NOMO-1 treated with dmso at 0.1 percent for 144 hours (cell line): Measurements from ENCODE around the gene ANTXRL.
"Not testable (repeated sequence)": the region's sequence is repeated elsewhere in the genome, so short reads cannot be mapped to it uniquely, and the experiment has no call there.

ENCODE experiments used
- DNase-seq: peaks from one replicate; lab custom pipeline; 2025; ENCODE audit not compliant: unreplicated experiment; lab: John Stamatoyannopoulos, UW

Gene ANTXRL

GRCh38 chr10:46293832-46294640 is 7.2 kb downstream of the ANTXRL start:
- DNase-seq: no peak

DNA sequence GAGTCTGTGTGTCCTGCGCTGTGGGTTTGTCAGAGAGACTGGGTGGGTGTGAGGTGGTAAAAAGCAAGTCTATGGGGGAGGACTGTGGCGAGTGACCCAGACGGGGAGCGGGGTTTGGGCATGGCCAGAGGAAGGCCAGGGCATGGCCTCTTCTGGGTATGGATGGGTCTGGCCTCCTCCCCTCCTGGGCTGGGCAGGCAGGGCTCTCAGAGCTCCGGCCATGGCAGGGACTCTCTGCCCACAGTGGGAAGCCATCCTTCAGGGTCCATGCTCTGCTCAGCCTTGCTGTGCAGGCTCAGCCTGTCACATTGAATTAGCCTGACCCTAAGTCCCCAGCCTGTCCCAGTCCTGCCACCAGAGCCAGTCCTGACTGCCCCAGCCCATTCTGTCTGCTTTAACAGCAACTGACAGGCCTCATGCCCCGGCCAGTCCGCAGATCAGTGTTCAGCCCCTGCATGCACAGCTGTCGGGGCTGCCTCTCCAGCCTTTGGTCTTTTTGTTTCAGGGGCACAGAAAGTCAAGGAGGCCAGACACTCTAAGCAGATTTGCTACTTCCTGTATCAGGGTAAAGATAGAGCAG is 7.9 kb downstream of the ANTXRL start:
- no peak for DNase-seq

DNA sequence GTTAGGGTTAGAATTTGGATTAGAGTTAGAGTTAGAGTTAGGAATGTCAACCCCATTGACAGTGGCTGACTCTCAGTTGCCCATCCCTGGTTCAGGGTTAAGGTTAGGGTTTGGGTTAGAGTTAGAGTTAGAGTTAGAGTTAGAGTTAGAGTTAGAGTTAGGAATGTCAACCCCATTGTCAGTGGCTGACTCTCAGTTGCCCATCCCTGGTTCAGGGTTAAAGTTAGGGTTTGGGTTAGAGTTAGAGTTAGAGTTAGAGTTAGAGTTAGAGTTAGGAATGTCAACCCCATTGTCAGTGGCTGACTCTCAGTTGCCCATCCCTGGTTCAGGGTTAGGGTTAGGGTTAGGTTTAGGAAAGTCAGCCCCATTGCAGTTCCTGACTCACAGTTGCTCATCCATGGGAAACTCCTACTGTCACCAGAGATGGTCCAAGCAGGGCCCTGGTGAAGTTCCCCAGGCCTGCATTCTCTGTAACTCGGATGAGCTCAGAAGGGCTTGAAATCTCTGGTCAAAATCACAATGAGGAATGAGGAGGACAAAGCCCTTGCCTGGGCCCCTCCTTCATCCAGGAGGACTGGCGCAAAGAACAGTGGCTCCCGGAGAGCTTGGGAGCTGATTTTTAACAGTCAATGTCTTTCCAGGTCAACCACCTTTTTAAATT is 8.7 kb downstream of the ANTXRL start:
- not testable (repeated sequence) for DNase-seq

GRCh38 chr10:46296086-46296485 is 9.3 kb downstream of the ANTXRL start:
- not testable (repeated sequence) for DNase-seq

GRCh38 chr10:46296641-46297141 is 9.9 kb downstream of the ANTXRL start:
- DNase-seq: no peak

- DNase-seq: no peak
Observed at GRCh38 chr10:46297406-46298204, 10.8 kb downstream of the ANTXRL start.

- DNase-seq: peak; percentile 43
Observed at GRCh38 chr10:46298477-46299285, 11.9 kb downstream of the ANTXRL start.

DNA sequence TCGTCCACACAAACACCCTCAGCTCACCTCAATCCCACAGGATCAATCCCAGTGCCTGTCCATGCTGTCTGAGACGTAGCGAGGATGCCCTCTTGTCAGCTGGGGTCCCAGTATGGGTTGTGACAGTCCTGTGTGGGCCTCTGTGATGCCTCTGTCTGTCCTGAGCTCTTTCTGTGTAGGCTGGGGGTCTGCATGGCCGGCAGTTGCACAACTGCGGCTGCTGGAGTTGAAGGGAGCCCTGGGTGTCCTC is 12.4 kb downstream of the ANTXRL start:
- no peak for DNase-seq

GRCh38 chr10:46299536-46300369 is 13.0 kb downstream of the ANTXRL start:
- no peak for DNase-seq

DNA sequence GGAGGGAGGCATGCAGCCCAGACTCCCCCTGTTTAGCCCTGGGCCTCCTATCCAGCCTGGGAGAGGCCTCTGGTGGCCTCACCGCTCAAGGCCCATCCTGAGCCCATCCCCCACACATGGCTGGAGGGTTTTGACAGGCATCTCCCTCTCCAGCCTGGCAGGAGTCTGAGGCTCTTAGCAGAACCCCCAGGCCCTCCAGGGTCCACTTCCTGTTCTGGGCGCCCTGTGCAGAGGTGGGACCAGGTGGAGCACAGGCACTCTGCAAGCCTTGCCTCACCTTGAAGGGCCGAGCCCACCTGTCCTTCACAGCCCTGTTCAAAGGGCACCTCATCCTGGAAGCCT is 13.5 kb downstream of the ANTXRL start:
- not testable (repeated sequence) for DNase-seq

DNA sequence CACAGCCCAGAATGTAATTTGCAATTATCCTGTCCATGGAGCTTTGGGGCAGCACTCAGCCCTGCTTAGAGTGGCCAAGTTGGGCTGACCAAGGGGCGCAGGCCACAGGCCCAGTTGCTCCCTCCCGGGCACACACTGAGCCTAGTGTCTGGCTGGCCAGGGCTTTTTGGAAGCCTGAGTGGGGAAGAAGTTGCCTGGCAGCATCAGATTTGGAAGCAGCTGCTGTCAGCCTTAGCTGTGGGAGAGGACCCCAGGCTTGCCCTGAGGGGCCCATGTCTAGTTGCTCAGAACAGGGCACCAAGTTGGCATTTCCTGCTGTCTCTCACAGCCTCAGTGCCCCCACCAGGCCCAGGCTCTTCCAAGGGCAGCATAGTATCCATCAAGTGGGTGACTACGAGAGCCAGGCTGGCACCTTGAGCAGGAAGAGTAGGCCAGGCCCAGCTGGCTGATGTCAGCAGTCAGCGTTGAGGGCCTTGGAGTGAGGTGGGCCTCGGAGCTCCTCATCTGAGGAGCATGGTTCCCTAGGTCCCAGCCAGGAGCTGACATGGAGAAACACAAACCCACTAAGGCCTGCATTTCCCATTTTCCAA is 14.4 kb downstream of the ANTXRL start:
- DNase-seq: no peak

DNA sequence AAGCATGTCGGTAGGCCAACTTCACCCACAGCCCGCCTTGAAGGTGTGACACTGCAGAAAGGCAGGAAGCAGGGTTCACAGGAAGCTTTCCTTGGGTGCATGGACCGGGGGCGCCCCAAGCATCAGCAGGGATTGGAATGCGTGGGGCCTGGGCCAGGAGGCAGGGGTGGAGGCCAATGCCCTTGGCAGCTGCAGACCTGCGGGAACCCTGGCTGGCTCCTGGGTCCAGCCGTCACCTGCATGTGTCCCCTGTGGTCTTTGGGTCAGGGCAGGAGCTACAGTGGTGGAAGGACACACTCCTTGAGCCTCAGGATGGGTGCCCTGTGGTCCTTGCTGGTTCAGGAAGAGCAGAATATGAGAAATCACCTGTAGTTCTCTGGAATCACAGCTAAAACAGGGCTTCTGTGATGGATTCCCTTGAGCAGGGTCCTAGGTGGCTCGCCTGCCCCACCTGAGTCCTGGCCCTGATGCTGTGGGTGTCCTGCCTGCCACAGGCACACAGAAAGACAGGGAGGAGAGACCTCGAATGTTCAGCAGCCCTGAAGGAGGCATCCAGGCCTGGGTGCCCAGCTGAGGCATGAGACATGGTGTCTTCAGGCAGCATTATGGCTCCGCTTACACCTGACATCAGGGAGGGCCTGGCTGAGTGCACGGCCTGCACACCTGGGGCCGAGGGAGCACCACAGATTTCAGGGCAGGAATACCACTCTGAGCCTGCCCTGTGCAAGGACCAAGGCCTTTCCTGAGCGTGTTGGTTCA is 15.1 kb downstream of the ANTXRL start:
- DNase-seq: no peak

- DNase-seq: not testable (repeated sequence)
Observed at GRCh38 chr10:46302765-46303352, 16.1 kb downstream of the ANTXRL start.

GRCh38 chr10:46304062-46304461 is 17.3 kb downstream of the ANTXRL start:
- DNase-seq: no peak

GRCh38 chr10:46304671-46305070 is 17.9 kb downstream of the ANTXRL start:
- DNase-seq: not testable (repeated sequence)

DNA sequence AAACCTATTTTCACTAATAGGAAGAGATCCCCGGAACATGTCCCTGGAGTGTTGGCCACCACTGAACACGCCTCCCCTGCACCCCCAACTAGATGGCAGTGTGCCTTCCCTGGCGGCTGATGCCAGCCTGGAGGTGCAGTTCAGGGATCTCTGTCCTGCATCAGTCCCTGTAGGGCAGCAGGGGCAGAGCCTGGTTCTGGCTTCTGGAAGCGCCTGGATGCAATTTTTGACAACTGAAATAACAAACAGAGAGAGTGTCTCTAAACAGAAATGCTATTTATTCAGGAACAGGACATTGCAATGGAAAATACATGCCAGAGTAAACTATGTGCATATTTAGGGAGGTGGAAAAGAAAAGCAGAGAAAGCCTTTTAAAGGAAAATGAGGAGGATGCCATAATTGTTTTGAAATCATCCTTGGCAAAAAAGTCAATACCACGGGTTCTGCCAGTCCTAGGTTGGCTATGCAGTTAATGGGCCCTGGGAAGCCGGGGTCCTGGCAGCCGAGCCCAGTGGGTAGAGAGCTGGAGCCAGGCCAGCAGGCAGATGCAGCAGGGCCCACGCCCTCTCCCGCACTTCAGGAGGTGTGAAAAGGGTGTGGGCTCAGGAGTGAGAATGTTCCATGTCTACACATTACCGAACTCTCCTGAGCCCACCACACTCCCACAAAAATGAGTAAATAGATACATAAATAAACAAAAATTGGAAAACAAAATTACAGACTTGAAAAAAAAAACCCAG is 18.5 kb downstream of the ANTXRL start:
- no peak for DNase-seq

DNA sequence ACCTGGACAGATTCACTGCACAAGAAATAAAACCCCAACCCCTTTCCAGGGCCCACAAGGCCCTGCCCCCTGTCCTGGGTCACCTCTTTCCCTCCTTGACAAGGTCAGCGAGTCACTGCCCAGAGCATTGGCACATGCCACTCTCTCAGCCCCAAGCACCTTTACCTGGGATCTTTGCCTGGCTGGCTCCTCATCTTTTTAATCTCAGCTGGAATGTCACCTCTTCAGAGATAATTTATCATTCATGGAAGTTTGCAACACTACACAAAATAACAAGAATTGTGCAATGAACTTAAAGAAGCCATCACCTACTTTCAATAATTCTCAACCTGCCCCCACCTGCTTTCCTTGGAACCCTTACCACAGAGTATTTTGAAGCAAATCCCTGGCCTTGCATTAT is 19.2 kb downstream of the ANTXRL start:
- DNase-seq: no peak
